Lung microvascular endothelial cell (primary cell): ENCODE data around the gene DCK. TPM values are rescaled to one million over a fixed set of nuclear protein-coding genes. Genes with fewer than 3 reads are reported as not detected.
"Not testable (repeated sequence)": the region's sequence is repeated elsewhere in the genome, so short reads cannot be mapped to it uniquely, and the experiment has no call there.

ENCODE experiments used
- DNase-seq, 2 donors: peaks; one replicate each; pipeline versions ENCODE4 v3.0.0 to v3.0.0-alpha.2; 2010; ENCODE audit warnings: low read depth in 2 of 2
- total RNA-seq: library from RNA; depleted of rRNA; stranded (reverse); fragments of >200 nt; gene quantifications from 2 replicates; pipeline ENCODE4 v1.2.1, GENCODE V29; 2014

Gene DCK
- total RNA-seq, 1 donor from 2014 or later: 23.8 TPM

DNA sequence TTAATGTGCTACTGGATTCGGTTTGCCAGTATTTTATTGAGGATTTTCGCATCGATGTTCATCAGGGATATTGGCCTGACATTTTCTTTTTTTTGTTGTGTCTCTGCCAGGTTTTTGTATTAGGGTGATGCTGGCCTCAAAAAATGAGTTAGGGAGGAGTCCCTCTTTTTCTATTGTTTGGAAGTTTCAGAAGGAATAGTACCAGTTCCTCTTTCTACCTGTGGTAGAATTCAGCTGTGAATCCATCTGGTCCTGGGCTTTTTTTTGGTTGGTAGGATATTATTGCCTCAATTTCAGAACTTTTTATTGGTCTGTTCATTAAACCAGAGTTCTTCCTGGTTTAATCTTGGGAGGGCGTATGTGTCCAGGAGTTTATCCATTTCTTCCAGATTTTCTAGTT lies 7.9 kb downstream of the DCK start:
- not testable (repeated sequence) for DNase-seq

DNA sequence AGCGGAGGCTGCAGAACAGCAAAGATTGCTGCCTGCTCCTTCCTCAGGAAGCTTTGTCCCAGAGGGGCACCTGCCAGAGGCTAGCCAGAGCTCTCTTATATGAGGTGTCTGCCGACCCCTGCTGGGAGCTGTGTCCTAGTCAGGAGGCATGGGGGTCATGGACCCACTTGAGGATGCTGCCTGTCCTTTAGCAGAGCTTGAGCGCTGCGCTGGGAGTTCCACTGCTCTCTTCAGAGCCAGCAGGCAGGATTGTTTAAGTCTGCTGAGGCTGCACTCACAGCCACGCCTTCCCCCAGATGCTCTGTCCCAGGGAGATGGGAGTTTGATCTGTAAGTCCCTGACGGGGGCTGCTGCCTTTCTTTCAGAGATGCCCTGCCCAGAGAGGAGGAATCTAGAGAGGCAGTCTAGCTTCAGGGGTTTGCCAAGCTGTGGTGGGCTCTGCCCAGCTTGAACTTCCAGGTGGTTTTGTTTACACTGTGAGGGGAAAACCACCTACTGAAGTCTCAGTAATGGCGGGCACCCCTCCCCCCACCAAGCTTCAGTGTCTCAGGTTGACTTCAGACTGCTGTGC lies 10.9 kb downstream of the DCK start:
- no peak for DNase-seq

DNA sequence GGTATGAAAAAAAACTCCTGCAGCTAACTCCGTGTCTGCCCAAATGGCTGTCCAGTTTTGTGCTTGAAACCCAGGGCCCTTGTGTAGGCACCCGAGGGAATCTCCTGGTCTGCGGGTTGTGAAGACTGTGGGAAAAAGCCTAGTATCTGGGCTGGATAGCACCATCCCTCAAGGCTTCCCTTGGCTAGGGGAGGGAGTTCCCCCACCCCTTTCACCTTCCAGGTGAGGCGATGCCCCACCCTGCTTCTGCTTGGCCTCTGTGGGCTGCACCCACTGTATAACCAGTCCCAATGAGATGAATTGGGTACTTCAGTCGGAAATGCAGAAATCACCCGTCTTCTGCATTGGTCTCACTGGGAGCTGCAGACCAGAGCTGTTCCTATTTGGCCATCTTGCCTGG lies 11.6 kb downstream of the DCK start:
- DNase-seq: not testable (repeated sequence)

DNA sequence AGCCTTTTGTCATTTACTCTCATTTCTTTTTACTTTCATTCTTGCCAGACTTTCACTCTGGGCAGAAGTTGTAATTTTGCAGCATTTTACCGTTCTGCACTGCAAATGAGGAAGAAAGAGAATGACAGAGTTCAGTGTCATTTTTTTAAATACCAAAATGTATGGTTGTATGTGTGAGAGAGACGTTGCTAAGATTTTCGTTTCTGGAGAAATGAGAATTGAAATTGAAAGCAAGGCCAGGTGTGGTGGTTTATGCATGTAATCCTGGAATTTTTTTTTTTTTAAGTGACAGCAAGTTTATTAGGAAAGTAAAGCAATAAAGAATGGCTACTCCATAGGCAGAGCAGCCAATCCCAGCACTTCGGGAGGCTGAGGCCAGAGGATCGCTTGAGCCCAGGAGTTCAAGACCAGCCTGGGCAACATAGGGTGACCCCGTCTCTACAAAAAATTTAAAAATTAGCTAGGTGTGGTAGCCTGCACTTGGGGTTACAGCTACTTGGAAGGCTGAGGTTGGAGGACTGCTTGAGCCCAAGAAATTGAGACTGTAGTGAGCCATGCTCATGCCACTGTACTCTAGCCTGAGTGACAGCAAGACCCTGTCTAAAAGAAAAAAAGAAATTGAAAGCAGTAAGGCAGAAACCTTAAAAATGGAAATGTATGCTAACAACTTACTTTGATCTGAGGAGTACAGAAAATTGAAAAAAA lies 12.9 kb downstream of the DCK start:
- DNase-seq: no peak

GRCh38 chr4:71008196-71008595 lies 14.7 kb downstream of the DCK start:
- no peak for DNase-seq

DNA sequence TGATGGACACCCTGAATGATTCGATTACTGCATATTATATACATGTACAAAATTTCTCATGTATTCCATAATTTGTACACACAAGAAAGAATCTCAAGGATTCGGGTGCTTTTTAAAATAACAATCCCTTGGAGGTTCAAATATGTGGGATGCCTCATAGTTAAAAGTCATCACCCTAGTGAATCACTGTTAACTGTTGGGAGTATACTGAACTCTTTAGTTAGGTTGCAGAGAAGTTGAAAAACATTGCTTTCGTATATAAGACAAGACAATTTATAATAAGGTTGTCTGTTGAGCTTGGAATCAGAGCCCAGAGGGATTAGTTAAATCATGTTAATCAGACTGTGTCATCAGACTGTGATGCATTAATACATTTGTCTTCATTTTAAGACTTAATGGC lies 15.6 kb downstream of the DCK start:
- no peak for DNase-seq

- DNase-seq: peak; percentile 50 to 59
Measured at GRCh38 chr4:71009890-71010588, 16.6 kb downstream of the DCK start.

- DNase-seq: no peak
Measured at GRCh38 chr4:71011451-71011850, 18.0 kb downstream of the DCK start.

- not testable (repeated sequence) for DNase-seq
Measured at GRCh38 chr4:71017391-71017790, 23.9 kb downstream of the DCK start.

DNA sequence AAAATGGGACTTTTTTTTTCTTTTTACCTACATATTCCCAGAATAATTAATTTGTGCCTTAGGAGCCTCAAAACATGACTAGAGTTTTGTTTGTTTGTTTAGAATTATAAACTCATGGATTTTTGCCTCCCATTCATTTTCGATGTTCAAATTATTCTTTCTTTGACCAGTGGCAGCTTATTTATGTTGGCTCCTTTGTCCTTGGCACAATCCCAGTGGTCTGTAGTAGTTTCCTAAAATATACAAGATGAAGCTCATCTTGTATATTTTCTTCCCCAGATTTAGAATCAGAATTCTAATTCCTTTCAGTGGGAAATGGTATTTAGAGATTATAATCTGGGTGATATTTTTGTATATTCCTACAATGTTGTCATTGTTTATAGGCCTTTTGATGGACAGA lies 27.2 kb downstream of the DCK start:
- DNase-seq: peak in 1 of 2 donors; percentile 57

DNA sequence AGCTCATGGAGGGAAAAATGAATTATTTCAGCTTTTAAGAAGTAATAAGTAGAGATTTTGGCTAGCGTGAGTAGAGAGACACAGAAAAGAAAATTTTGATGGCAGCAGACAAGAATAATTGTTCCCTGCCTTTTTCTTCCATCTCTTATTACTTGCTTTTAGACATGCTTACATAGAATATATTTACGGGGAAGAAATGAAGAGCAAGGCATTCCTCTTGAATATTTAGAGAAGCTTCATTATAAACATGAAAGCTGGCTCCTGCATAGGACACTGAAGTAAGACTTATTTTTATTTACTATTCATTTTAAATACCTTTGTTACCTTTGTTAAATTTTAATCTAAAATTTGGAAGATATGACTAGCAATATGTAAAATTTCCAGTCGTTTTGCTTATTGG lies 32.2 kb downstream of the DCK start:
- DNase-seq: no peak

GRCh38 chr4:71026086-71026485 lies 32.6 kb downstream of the DCK start:
- peak; percentile 85 to 88 for DNase-seq

GRCh38 chr4:71027611-71028010 lies 34.2 kb downstream of the DCK start:
- no peak for DNase-seq

- DNase-seq: no peak
Measured at GRCh38 chr4:71029504-71029903, 36.1 kb downstream of the DCK start.

DNA sequence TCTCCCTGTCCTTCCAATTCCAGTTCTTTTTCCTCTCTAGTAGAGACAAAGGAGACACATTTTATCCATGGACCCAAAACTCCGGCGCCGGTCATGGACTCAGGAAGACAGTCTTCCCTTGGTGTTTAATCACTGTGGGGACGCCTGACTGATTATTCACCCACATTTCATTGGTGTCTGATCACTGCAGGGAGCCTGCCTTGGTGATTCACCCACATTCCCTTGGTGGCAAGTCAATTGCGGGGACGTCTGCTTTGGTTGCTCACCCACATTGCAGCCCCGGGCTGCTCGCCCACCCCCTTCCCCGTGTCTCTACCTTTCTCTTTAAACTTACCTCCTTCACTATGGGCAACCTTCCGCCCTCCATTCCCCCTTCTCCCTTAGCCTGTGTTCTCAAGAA lies 38.7 kb downstream of the DCK start:
- peak in 1 of 2 donors; percentile 12 for DNase-seq

DNA sequence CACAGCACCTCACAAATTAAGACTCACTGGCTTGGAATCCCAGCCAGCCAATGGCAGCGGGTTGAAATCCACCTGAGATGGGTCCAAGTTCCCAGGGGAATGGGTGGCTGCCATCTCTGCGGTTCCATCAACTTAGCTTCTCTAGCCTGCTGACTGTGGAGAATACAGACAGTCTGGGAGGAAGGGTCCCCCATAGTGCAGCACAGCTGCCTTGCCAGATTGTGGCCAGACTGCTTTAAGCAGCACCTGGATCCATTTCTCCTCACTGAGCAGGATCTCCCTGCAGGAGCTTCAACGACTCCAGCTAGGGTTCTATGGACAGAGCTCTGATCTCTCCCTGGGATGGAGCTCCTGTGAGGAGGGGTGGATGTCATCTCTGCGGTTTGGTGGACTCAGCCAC lies 51.8 kb downstream of the DCK start:
- no peak for DNase-seq

GRCh38 chr4:71049395-71049794 lies 55.9 kb downstream of the DCK start:
- no peak for DNase-seq

GRCh38 chr4:71050809-71051208 lies 57.4 kb downstream of the DCK start:
- DNase-seq: no peak

DNA sequence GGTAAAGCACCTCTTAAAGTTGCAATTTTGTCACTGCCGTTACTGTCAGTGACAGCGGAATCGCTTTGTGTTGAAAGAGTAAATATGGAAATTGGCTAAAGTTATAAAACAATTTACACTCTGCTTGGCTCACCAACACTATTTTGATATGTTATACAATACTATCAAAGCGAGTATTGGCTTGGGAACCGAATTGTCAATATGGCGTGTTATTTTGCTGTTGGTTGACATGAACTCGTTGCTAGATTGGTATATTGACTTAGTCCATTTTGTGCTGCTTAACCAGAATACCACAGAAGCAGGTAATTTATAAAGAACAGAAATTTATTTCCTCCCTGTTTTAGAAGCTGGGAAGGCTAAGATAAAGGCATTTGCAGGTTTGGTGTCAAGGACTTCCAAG lies 58.6 kb downstream of the DCK start:
- no peak for DNase-seq

GRCh38 chr4:71052716-71053115 lies 59.3 kb downstream of the DCK start:
- DNase-seq: no peak

- not testable (repeated sequence) for DNase-seq
Measured at GRCh38 chr4:71053613-71054012, 60.2 kb downstream of the DCK start.

DNA sequence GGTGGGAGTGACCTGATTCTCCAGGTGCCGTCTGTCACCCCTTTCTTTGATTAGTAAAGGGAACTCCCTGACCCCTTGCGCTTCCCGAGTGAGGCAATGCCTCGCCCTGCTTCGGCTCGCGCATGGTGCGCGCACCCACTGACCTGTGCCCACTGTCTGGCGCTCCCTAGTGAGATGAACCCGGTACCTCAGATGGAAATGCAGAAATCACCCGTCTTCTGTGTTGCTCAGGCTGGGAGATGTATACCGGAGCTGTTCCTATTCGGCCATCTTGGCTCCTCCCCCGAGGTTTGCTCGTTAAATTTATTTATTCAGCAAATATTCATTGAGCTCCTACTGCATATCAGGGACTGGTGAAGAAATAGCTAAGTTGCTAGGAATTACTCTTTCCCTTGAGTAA lies 66.1 kb downstream of the DCK start:
- DNase-seq: not testable (repeated sequence)

GRCh38 chr4:71062436-71062835 lies 69.0 kb downstream of the DCK start:
- no peak for DNase-seq
